ENCODE measurements around the gene RCN2.
"Not testable (repeated sequence)": the region's sequence is repeated elsewhere in the genome, so short reads cannot be mapped to it uniquely, and the experiment has no call there.

RCN2 gene

GRCh38 chr15:76931397-76932134, at the start of gene RCN2:
RCN2 (plus strand) TSS chr15:76931749; CDS start chr15:76931842, 93 bp downstream.
- peak; percentile 64 to 87 (median 75) for DNase-seq (ENCODE audit: low read depth in 2 of 3, low spot score in 2 of 3)

DNA sequence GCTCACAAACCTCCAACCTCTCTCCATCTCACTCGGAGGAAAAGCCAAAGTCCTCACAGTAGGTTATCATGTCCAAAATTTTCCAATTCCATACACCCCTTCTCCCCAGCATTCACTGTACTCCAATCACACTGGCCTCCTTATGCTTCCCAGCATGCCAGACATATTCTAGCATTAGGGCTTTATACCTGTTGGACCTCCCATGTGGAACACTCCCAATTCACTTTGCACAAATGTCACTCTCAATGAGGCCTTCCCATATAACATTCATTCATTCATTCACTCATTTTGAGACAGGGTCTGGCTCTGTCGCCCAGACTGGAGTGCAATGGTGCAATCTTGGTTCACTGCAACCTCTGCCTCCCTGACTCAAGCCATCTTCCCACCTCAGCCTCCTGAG, 46.3 kb upstream of the RCN2 start:
- DNase-seq (ENCODE audit: low read depth in 2 of 3, low spot score in 2 of 3): no peak

GRCh38 chr15:76887280-76888141, 44.0 kb upstream of the RCN2 start:
- DNase-seq (ENCODE audit: low read depth in 2 of 3, low spot score in 2 of 3): not testable (repeated sequence)

DNA sequence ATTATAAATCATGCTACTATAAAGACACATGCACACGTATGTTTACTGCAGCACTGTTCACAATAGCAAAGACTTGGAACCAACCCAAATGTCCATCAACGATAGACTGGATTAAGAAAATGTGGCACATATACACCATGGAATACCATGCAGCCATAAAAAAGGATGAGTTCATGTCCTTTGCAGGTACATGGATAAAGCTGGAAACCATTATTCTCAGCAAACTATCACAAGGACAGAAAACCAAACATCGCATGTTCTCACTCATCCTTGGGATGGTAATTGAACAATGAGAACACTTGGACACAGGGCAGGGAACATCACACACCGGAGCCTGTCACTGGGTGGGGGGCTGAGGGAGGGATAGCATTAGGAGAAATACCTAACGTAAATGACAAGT, 38.7 kb upstream of the RCN2 start:
- DNase-seq (ENCODE audit: low read depth in 2 of 3, low spot score in 2 of 3): not testable (repeated sequence)

- no peak for DNase-seq (ENCODE audit: low read depth in 2 of 3, low spot score in 2 of 3)
These were observed 37.4 kb upstream of the RCN2 start for GRCh38 chr15:76894174-76894573.

GRCh38 chr15:76898102-76898501, 33.4 kb upstream of the RCN2 start:
- DNase-seq (ENCODE audit: low read depth in 2 of 3, low spot score in 2 of 3): no peak

- DNase-seq (ENCODE audit: low read depth in 2 of 3, low spot score in 2 of 3): not testable (repeated sequence)
These were observed 32.2 kb upstream of the RCN2 start for GRCh38 chr15:76899176-76899930.

DNA sequence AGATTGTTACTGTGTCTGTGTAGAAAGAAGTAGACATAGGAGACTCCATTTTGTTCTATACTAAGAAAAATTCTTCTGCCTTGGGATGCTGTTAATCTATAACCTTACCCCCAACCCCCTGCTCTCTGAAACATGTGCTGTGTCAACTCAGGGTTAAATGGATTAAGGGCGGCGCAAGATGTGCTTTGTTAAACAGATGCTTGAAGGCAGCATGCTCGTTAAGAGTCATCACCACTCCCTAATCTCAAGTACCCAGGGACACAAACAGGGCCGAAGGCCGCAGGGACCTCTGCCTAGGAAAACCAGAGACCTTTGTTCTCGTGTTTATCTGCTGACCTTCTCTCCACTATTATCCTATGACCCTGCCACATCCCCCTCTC, 31.6 kb upstream of the RCN2 start:
- DNase-seq (ENCODE audit: low read depth in 2 of 3, low spot score in 2 of 3): not testable (repeated sequence)

DNA sequence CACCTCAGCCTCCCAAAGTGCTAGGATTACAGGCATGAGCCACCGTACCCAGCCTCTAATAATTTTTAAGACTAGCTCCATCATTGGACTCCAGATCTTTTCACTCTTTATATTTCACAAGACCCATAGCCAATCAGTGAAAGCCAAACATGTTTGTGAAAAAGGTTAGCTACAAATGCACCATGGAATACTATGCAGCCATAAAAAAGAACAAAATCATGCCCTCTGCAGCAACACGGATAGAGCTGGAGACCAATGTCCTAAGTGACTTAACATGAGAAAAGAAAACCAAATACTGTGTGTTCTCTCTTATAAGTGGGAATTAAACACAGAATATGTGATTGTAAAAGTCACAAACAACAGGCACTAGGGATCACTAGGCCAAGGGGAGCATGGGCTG, 29.6 kb upstream of the RCN2 start:
- DNase-seq (ENCODE audit: low read depth in 2 of 3, low spot score in 2 of 3): no peak

DNA sequence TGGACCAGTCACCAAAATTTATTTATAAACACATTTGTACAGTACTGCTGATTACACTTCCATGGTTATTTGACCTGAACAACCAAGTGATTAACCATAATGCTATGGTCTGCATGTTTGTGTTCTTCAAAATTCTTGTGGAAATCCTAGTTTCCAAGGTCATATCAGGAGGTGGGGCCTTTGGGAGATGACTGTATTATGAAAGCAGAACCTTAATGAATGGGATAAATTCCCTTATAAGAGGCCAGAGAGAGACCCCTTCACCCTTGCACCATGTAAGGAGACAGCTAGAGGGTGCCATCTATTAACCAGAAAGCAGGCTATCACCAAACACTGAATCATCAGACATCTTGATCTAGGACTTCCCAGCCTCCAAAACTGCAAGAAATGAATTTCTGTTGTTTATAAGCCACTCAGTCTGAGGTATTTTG, 28.3 kb upstream of the RCN2 start:
- no peak for DNase-seq (ENCODE audit: low read depth in 2 of 3, low spot score in 2 of 3)

DNA sequence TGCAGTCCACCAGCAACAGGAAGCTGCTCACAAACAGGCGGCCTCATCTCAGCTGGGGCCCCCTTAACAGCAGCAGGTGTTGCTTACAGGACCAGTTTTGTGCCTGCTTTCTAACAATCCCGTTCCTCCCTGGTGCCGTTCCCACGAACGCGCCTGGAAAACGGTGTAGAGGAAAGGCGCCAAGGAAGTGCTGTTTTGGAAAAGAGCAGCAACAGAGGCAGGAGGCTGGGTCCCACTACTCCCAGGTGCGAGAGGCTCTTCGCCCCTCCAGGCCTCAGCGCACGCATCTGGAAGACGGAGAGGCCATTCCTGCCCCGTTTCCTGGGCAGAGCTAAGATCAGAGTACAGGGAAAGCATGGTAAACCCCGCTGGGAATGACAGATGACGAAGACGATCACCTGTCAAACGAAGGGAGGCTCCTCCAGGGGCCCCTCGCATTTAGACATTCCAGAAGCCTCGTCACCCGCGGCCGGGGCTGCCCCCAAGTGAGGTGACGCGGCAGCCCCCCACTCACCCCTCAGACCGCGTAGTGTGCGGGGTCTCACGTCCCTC, 27.0 kb upstream of the RCN2 start:
- DNase-seq (ENCODE audit: low read depth in 2 of 3, low spot score in 2 of 3): peak in 1 of 3 experiments; percentile 9

DNA sequence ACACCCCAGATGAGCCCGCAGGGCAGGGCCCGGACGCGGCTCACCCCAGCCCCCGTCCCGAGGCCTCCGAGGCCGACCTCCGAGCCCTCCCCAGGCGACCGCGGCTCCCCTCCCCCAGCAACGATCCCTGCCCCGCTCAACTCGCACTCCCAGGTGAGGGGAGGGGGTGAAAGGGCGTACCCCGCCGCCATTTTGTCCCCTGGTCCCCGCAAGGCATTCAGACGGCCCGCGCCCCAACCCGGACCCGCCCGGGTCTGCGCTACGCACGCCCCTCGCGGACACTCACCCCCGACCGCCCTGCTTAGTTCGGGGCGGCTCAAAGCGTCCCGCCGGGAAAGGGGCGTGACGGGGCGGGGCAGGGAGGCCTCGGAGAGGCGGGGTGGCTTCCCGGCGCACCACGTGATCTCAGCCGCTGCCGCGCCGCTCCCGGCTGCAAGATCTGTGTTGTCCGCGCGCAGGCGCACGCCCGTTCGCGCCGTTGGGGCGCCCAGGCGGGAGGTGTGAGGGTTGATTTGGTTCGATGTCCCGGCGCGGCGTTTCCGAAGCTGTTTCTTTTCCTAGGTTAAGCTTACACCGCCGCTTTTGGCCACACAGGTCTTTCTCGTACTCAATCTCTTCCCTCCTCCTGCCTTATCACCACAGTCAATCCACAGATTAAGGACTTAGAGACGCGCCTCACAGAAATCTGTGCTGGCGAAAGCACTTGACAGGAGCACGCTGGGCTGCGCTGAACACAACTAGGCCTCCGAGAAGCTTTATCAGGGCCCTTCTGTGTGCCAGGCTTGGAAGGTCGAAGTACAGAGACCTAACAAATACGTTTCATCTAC, 26.3 kb upstream of the RCN2 start, which contains the start of gene SCAPER:
TSS of gene SCAPER (minus strand) at position 328 of the 827 bp plus-strand sequence. CDS start 21,523 bp downstream, outside the sequence.
- DNase-seq (ENCODE audit: low read depth in 2 of 3, low spot score in 2 of 3): peak; percentile 87 to 90 (median 90)

GRCh38 chr15:76905855-76906254, 25.7 kb upstream of the RCN2 start:
- DNase-seq (ENCODE audit: low read depth in 2 of 3, low spot score in 2 of 3): no peak

DNA sequence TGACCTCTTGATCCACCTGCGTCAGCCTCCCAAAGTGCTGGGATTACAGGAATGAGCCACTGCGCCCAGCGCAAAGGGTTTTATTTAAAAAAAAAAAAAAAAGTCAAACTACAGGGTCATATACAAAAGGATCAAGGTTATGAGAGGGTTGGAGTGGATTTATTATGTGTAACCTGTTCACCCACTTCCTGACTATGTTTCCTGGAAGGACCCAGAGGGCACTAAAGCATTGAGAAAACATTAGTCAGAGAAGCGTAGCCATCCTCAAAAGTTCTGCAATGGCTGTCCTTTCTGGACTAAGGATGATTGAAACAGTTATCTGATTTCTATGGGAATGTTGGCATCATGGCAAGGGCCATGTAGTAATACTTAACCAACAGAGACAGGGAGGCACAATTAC, 19.1 kb upstream of the RCN2 start:
- no peak for DNase-seq (ENCODE audit: low read depth in 2 of 3, low spot score in 2 of 3)

DNA sequence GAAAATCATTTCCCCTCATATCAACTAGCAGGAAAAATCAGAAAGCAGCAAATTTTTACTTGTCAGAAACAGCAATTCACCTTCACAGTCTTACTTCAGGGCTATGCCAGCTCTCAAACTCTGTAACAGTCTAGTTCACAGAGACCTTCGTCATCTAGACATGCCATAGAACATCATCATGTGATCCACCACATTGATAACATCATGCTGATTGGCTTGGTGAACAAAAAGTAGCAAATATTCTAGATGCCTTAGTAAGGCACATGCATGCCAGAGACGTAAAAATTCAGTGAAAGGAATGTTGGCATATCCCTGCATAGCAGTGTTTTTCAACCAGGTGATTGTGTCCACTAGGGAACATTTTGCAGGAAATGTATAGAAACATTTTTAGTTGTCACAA, 17.8 kb upstream of the RCN2 start:
- no peak for DNase-seq (ENCODE audit: low read depth in 2 of 3, low spot score in 2 of 3)

GRCh38 chr15:76916369-76916768, 15.2 kb upstream of the RCN2 start:
- DNase-seq (ENCODE audit: low read depth in 2 of 3, low spot score in 2 of 3): no peak

- no peak for DNase-seq (ENCODE audit: low read depth in 2 of 3, low spot score in 2 of 3)
These were observed 3.3 kb upstream of the RCN2 start for GRCh38 chr15:76928201-76928600.

DNA sequence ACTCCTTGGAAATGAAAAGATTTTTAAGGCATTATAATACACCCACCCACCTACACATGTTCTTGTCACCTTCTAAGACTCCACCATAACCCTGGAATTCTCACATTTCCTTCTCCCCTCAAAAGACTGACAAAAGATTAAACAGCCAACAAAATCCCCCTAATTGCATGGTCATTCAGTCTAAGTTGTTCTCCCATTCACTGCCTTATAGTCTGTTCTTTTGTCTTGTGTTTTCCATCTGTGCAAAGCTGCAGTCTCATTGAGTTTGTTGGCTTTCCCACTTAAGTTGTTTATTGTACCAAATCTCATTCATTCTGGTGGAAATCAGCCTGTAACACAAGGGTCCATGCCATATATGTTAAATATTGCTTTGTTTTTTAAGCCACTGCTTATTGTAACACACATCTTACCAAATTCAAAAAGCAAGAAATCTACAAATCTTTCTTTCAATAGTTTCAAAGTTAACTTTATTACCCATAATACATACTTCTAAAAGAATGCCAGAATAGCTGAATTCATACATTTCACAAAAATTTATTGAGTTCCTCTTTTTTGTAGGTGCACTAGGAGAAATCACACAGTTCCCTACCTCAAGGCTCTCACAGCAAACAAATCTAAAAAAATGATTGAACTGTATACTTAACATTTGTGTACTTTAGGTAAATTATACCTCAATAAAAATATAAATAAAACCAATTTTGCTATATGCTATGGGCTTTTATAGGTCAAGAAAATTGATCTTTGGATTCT, 2.4 kb upstream of the RCN2 start:
- no peak for DNase-seq (ENCODE audit: low read depth in 2 of 3, low spot score in 2 of 3)

DNA sequence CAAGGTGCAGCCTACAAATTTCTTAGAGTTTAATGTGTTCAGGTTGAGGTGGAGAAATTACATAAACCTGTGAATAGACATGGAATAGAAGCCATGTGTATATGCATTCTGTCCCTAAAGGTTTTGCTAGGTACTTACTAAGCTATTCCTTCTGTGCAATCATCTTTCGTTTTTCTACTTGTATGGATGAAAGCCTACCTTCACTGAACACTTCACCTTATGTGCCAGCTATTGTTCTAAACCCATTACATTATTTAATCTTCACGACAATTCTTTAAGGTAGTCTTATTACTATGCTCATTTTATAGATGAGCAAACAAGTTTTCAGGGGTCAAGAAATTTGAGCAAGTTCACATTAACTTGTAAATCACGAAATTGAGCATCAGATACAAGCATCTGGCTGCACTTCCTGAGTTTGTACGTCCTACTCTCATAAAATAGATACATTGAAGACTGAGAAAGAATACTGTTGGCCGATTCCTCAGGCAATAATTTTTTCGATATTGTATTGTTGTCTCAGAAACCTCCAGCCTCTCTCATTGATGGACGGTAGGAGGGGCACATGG, 635 bp upstream of the RCN2 start:
- DNase-seq (ENCODE audit: low read depth in 2 of 3, low spot score in 2 of 3): no peak
